ENCODE data around the gene ANLN. TPM values are rescaled to one million over a fixed set of nuclear protein-coding genes. Genes with fewer than 3 reads are reported as not detected.

The ANLN gene
- total RNA-seq, 4 donors from 2014 or later, result 5.0 to 43.7 (median 11.2) TPM

GRCh38 chr7:36391436-36392198 is 2.0 kb downstream of the ANLN start:
- H3K27me3 ChIP-seq, result no peaks in the 10 kb centered on the region
- H3K9me3 ChIP-seq, result no peaks in the 10 kb centered on the region
- H3K4me1 ChIP-seq, result peaks cover 0 to 14% (median 8%) of the 10 kb centered on the region in 4 donors
- no peak overlapping the region for H3K27ac ChIP-seq
- DNase-seq, result no peak
- no peak for TF ChIP-seq CTCF (IDR thresholded peaks at IDR 0.05)
- TF ChIP-seq POLR2A (IDR thresholded peaks at IDR 0.05), result no peak
- no peaks in the 10 kb centered on the region for H3K36me3 ChIP-seq
- H3K4me3 ChIP-seq, result peak overlapping the region in 2 of 4 donors; percentile 1 to 63

GRCh38 chr7:36393826-36394225 is 4.2 kb downstream of the ANLN start:
- TF ChIP-seq POLR2A (IDR thresholded peaks at IDR 0.05) (no peak), CTCF (IDR thresholded peaks at IDR 0.05) (no peak)
- no peaks in the 10 kb centered on the region for H3K27me3 ChIP-seq
- no peaks in the 10 kb centered on the region for H3K9me3 ChIP-seq
- DNase-seq, result no peak
- no peak overlapping the region for H3K4me3 ChIP-seq
- no peaks in the 10 kb centered on the region for H3K36me3 ChIP-seq
- no peak overlapping the region for H3K27ac ChIP-seq
- peaks cover 0 to 14% (median 8%) of the 10 kb centered on the region in 4 donors for H3K4me1 ChIP-seq

- TF ChIP-seq CTCF (IDR thresholded peaks at IDR 0.05), result no peak
- no peak for TF ChIP-seq POLR2A (IDR thresholded peaks at IDR 0.05)
- DNase-seq, result no peak
- Histone ChIP-seq H3K4me3 (no peak overlapping the region), H3K27ac (no peak overlapping the region), H3K9me3 (no peaks in the 10 kb centered on the region), H3K4me1 (peaks cover 0 to 11% (median 6%) of the 10 kb centered on the region in 4 donors), H3K36me3 (no peaks in the 10 kb centered on the region), H3K27me3 (no peaks in the 10 kb centered on the region)
These were observed 5.7 kb downstream of the ANLN start for GRCh38 chr7:36395171-36395894.

- Histone ChIP-seq H3K4me3 (no peak overlapping the region), H3K9me3 (no peaks in the 10 kb centered on the region), H3K4me1 (peaks cover 0 to 3% (median 1%) of the 10 kb centered on the region in 4 donors), H3K36me3 (no peaks in the 10 kb centered on the region), H3K27me3 (no peaks in the 10 kb centered on the region), H3K27ac (no peak overlapping the region)
- DNase-seq, result no peak
- TF ChIP-seq POLR2A (IDR thresholded peaks at IDR 0.05) (no peak), CTCF (IDR thresholded peaks at IDR 0.05) (no peak)
These were observed 6.5 kb downstream of the ANLN start for GRCh38 chr7:36396150-36396549.

GRCh38 chr7:36400036-36400435 is 10.4 kb downstream of the ANLN start:
- Histone ChIP-seq H3K4me3 (no peak overlapping the region), H3K27me3 (no peaks in the 10 kb centered on the region), H3K9me3 (no peaks in the 10 kb centered on the region), H3K36me3 (no peaks in the 10 kb centered on the region), H3K4me1 (no peaks in the 10 kb centered on the region), H3K27ac (no peak overlapping the region)
- no peak for DNase-seq
- TF ChIP-seq CTCF (IDR thresholded peaks at IDR 0.05) (no peak), POLR2A (IDR thresholded peaks at IDR 0.05) (no peak)

Data from Peyer's patch (tissue), 4 donors.